Activated CD8-positive, alpha-beta T cell treated with anti-CD3 and anti-CD28 coated beads for 36 hours (primary cell): ENCODE data around the gene CHCHD3. TPM values are rescaled to one million over a fixed set of nuclear protein-coding genes. Genes with fewer than 3 reads are reported as not detected.

Source experiments
- ATAC-seq: fragments of 200-7000 bp; cut with Tn5 transposase; one replicate; pipeline ENCODE4 v1.10.0; 2021; ENCODE audit warnings: mild to moderate bottlenecking, moderate library complexity
- CTCF ChIA-PET: fragments of 350-600 bp; sonication (Branson Sonifier 250); formaldehyde crosslinking; loops from one replicate; lab custom pipeline; 2021; ENCODE audit warnings: antibody characterized with exemption; lab: Charles Lee
- POLR2A ChIA-PET: fragments of 350-600 bp; sonication (Branson Sonifier 250); formaldehyde crosslinking; loops from one replicate; lab custom pipeline; 2021; ENCODE audit warnings: antibody characterized with exemption; lab: Charles Lee
- DNase-seq: peaks from one replicate; pipeline ENCODE4 v3.0.0-alpha.2; 2020
- H3K27ac Mint-ChIP-seq: one replicate; pipeline ENCODE4 v1.8.0; 2021; ENCODE audit warnings: mild to moderate bottlenecking, mixed read lengths
- H3K27me3 Mint-ChIP-seq: one replicate; pipeline ENCODE4 v1.8.0; 2021; ENCODE audit warnings: mixed read lengths
- H3K36me3 Mint-ChIP-seq: one replicate; pipeline ENCODE4 v1.8.0; 2021; ENCODE audit warnings: low read depth, mixed read lengths
- H3K4me1 Mint-ChIP-seq: one replicate; pipeline ENCODE4 v1.8.0; 2021; ENCODE audit warnings: low read depth, mixed read lengths
- H3K4me3 Mint-ChIP-seq: one replicate; pipeline ENCODE4 v1.8.0; 2021; ENCODE audit warnings: mild to moderate bottlenecking, moderate library complexity, mixed read lengths
- H3K9me3 Mint-ChIP-seq: one replicate; pipeline ENCODE4 v1.8.0; 2021; ENCODE audit warnings: mixed read lengths
- intact Hi-C: fragments of 100-400 bp; cut with micrococcal nuclease; formaldehyde crosslinking; loops from one replicate; pipeline ENCODE4 v1.10.0; 2022
- total RNA-seq, 2 experiments: library from RNA; stranded (reverse); gene quantifications; one replicate each; pipeline ENCODE4 v1.2.3, GENCODE V29; 2021
- TF ChIP-seq, protein P1 (sequence below): fragments of 200-600 bp; IDR thresholded peaks from one replicate; pipeline ENCODE4 v1.8.0; 2022; ENCODE audit warnings: antibody characterized with exemption, mild to moderate bottlenecking

CHCHD3 gene
- total RNA-seq, 2 experiments from 2014 or later: 61.4 to 63.4 TPM

DNA sequence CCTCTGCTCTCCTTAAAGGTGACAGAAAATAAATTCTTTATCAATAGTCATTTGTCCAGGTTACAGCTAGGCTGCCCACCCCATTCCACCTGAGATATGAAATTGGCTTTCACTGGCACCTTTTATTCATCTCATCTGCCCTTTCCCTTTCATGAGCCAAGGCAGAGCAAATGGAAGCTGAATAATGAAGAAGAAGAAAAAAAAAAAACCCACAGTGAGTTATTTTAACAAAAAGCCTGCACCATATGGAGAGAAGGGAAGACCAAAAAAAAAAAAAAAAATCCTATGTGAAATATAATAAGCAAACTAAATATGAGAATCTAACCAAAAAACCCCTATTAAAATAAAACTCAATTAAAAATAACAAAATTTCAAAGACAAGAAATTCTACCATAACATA is 59.2 kb downstream of the CHCHD3 start:
- Mint-ChIP-seq H3K27ac (no peak overlapping the region), H3K27me3 (no peaks in the 10 kb centered on the region), H3K36me3 (peaks cover 23% of the 10 kb centered on the region), H3K4me3 (no peak overlapping the region), H3K9me3 (peaks cover 2% of the 10 kb centered on the region), H3K4me1 (peaks cover 3% of the 10 kb centered on the region)
- DNase-seq: no peak
- CTCF ChIA-PET: no interaction called here
- POLR2A ChIA-PET: no interaction called here
- intact Hi-C loops: no loop called here
- no peak for ATAC-seq
- TF ChIP-seq, protein P1, sequence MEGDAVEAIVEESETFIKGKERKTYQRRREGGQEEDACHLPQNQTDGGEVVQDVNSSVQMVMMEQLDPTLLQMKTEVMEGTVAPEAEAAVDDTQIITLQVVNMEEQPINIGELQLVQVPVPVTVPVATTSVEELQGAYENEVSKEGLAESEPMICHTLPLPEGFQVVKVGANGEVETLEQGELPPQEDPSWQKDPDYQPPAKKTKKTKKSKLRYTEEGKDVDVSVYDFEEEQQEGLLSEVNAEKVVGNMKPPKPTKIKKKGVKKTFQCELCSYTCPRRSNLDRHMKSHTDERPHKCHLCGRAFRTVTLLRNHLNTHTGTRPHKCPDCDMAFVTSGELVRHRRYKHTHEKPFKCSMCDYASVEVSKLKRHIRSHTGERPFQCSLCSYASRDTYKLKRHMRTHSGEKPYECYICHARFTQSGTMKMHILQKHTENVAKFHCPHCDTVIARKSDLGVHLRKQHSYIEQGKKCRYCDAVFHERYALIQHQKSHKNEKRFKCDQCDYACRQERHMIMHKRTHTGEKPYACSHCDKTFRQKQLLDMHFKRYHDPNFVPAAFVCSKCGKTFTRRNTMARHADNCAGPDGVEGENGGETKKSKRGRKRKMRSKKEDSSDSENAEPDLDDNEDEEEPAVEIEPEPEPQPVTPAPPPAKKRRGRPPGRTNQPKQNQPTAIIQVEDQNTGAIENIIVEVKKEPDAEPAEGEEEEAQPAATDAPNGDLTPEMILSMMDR: no peak

- H3K9me3 Mint-ChIP-seq: no peaks in the 10 kb centered on the region
- intact Hi-C loops: no loop called here
- ChIA-PET CTCF (no interaction called here), POLR2A (no interaction called here)
- no peak overlapping the region for H3K27ac Mint-ChIP-seq
- TF ChIP-seq, protein P1: no peak
- H3K4me3 Mint-ChIP-seq: no peak overlapping the region
- peaks cover 3% of the 10 kb centered on the region for H3K4me1 Mint-ChIP-seq
- peaks cover 29% of the 10 kb centered on the region for H3K36me3 Mint-ChIP-seq
- no peak for DNase-seq
- ATAC-seq: no peak
- H3K27me3 Mint-ChIP-seq: no peaks in the 10 kb centered on the region
These were observed 60.7 kb downstream of the CHCHD3 start for GRCh38 chr7:133021196-133021595.

DNA sequence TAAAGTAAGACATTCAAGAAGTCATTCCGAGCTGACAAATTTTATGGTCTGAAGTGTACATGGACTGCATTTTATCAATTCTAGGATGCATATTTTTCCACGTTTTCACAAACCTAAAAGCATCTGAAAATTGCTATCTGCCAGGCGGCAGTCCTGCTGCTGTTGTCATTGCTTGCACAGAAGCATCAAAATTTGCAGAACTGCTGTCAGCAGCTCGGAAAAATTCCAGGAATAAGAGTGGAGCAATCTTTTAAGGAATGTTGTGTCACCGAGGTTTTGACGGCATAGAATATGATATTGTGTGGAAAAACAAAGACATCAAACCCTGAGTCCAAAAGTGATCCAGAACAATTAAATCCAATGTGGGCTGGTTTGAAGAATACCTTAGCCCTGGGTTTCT is 61.4 kb downstream of the CHCHD3 start:
- no peak overlapping the region for H3K4me3 Mint-ChIP-seq
- ATAC-seq (no peak), DNase-seq (no peak)
- peaks cover 3% of the 10 kb centered on the region for H3K4me1 Mint-ChIP-seq
- intact Hi-C loops: no loop called here
- POLR2A ChIA-PET: no interaction called here
- no peaks in the 10 kb centered on the region for H3K27me3 Mint-ChIP-seq
- TF ChIP-seq, protein P1: no peak
- no peaks in the 10 kb centered on the region for H3K9me3 Mint-ChIP-seq
- H3K27ac Mint-ChIP-seq: no peak overlapping the region
- peaks cover 32% of the 10 kb centered on the region for H3K36me3 Mint-ChIP-seq
- CTCF ChIA-PET: no interaction called here

DNA sequence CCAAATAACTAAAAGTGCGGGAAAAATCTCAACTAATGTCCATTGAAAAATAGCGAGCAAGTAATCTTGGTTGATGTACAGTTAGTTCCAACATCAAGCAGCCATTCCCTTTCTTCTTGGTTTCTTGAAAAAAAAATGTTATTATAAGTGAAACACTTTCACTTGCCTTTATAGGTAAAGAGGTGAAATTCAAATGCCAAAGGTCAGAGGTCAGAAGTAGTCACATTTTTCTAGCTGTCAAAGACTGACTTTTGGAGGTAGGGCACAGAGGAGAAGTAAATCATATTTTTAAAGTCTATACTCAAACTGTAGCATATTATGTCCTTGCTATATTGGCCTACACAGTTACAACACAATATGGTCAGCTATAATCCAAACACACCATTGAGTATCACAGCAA is 62.3 kb downstream of the CHCHD3 start:
- Mint-ChIP-seq H3K27ac (no peak overlapping the region), H3K27me3 (no peaks in the 10 kb centered on the region), H3K9me3 (no peaks in the 10 kb centered on the region), H3K4me1 (peaks cover 3% of the 10 kb centered on the region), H3K4me3 (no peak overlapping the region), H3K36me3 (peaks cover 34% of the 10 kb centered on the region)
- ATAC-seq (no peak), DNase-seq (no peak)
- TF ChIP-seq, protein P1: no peak
- ChIA-PET CTCF (interaction anchor here (0.7 kb wide), 1 partner anchor 307 kb away, joined by 3 read pairs; no protein-coding TSS in a partner anchor), POLR2A (no interaction called here)
- intact Hi-C loops: no loop called here

GRCh38 chr7:133016604-133017003 is 65.3 kb downstream of the CHCHD3 start:
- Mint-ChIP-seq H3K36me3 (peaks cover 22% of the 10 kb centered on the region), H3K9me3 (no peaks in the 10 kb centered on the region), H3K4me1 (peaks cover 3% of the 10 kb centered on the region), H3K27ac (no peak overlapping the region), H3K27me3 (no peaks in the 10 kb centered on the region), H3K4me3 (no peak overlapping the region)
- CTCF ChIA-PET: no interaction called here
- ATAC-seq: no peak
- POLR2A ChIA-PET: interaction anchor here (0.6 kb wide), 1 partner anchor 1396 kb away, joined by 3 read pairs; no protein-coding TSS in a partner anchor
- no peak for DNase-seq
- TF ChIP-seq, protein P1: no peak
- intact Hi-C loops: no loop called here
